Skeletal muscle satellite cell (primary cell): ENCODE data around the gene PTGES3.

Experiments used
- H3K27me3 ChIP-seq: 2 replicates; pipeline ENCODE4 v1.7.0; 2013; ENCODE audit warnings: low read length; ENCODE audit not compliant: control insufficient read depth, insufficient read depth
- H3K36me3 ChIP-seq: 2 replicates; pipeline ENCODE4 v1.7.0; 2013; ENCODE audit warnings: mild to moderate bottlenecking, control low read depth, low read length; ENCODE audit not compliant: insufficient read depth
- H3K4me1 ChIP-seq: 2 replicates; pipeline ENCODE4 v1.7.0; 2013; ENCODE audit warnings: low read length; ENCODE audit not compliant: control insufficient read depth, insufficient read depth
- H3K4me2 ChIP-seq: 2 replicates; pipeline ENCODE4 v1.7.0; 2013; ENCODE audit warnings: mild to moderate bottlenecking, low read length
- H3K4me3 ChIP-seq: 2 replicates; pipeline ENCODE4 v1.7.0; 2013; ENCODE audit warnings: low read length
- H3K9ac ChIP-seq: 2 replicates; pipeline ENCODE4 v1.7.0; 2013; ENCODE audit warnings: mild to moderate bottlenecking, low read depth, low read length, moderate library complexity
- H3K9me3 ChIP-seq: replicated peaks from 2 replicates; pipeline ENCODE4 v1.7.0; 2013; ENCODE audit warnings: mild to moderate bottlenecking, control low read depth, low read length

The PTGES3 gene

GRCh38 chr12:56721216-56721615 is 33.1 kb upstream of the PTGES3 start:
- peaks cover 30% of the 10 kb centered on the region for H3K4me1 ChIP-seq
- H3K9ac ChIP-seq: no peak overlapping the region
- H3K27me3 ChIP-seq: no peaks in the 10 kb centered on the region
- peaks cover 56% of the 10 kb centered on the region for H3K36me3 ChIP-seq
- H3K4me3 ChIP-seq: peak overlapping the region; percentile 86
- H3K4me2 ChIP-seq: peak overlapping the region; percentile 77
- H3K9me3 ChIP-seq: no peaks in the 10 kb centered on the region

DNA sequence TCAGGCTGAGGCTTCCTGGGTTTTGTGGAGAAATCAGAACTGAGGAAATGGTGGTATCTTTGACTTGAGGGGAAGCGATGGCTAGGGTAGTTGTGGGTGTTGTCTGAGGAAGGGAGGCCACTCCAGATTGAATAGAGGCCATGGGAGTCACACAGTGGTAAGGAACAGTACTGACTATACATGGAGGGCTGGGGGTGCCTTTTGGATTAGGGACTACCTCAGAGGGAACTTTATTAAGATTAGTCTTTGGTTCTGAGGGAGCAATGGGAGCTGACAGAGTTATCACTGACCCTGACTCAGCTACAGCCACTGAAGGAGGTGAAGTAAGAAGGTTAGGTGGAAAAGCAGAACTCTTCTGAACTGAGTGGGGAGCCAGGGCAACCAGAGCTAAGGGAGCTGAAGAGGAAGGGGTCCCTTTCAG is 32.7 kb upstream of the PTGES3 start:
- H3K4me1 ChIP-seq: peaks cover 27% of the 10 kb centered on the region
- H3K36me3 ChIP-seq: peaks cover 61% of the 10 kb centered on the region
- H3K9ac ChIP-seq: no peak overlapping the region

DNA sequence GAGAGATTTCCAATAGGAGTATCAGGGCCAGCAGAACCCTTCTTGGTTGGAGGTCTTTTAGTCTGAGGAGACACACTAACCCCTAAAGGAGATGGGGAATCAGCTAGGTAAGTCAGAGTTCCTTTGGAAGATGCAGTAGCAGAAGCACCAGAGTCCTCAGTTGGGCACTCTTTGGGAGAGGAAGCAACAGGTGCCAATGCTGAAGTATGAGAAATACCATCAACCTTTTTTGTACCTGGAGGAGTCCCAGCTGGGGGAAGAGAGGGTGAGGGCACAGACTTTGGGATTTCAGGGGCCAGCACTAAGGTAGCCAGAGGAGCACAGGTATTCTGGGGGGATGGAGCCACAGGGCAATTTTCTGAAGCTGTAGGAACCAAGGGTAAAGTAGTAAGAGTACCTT is 31.0 kb upstream of the PTGES3 start:
- peaks cover 74% of the 10 kb centered on the region for H3K36me3 ChIP-seq
- no peak overlapping the region for H3K4me2 ChIP-seq
- H3K9me3 ChIP-seq: no peaks in the 10 kb centered on the region
- H3K4me1 ChIP-seq: peaks cover 26% of the 10 kb centered on the region
- no peak overlapping the region for H3K4me3 ChIP-seq
- no peaks in the 10 kb centered on the region for H3K27me3 ChIP-seq
- no peak overlapping the region for H3K9ac ChIP-seq

More for the DNA sequence above, 32.7 kb upstream of the PTGES3 start:
- Histone ChIP-seq H3K9me3 (no peaks in the 10 kb centered on the region), H3K4me3 (no peak overlapping the region), H3K27me3 (no peaks in the 10 kb centered on the region), H3K4me2 (peak overlapping the region; percentile 77)

DNA sequence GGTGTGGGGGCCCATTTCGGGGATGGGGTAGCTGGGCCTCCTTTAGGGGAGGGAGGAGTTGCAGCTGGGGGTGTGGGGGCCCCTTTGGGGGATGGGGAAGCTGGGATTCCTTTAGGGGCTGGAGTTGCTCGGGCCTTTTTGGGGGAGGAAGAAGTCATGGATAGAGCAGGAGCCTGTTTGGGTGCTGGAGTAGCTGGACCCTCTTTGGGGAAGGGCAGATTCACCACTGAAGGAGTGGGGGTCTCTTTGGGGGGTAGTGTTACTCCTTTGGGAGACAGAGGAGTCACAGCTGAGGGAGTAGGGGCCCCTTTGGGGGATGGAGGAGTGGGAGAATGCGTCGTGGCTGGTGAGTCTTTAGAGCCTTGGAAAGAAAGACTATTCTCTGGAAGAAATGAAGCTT is 30.6 kb upstream of the PTGES3 start:
- H3K9ac ChIP-seq: no peak overlapping the region
- no peak overlapping the region for H3K4me3 ChIP-seq
- no peak overlapping the region for H3K4me2 ChIP-seq
- peaks cover 26% of the 10 kb centered on the region for H3K4me1 ChIP-seq
- H3K27me3 ChIP-seq: no peaks in the 10 kb centered on the region
- H3K9me3 ChIP-seq: no peaks in the 10 kb centered on the region
- H3K36me3 ChIP-seq: peaks cover 78% of the 10 kb centered on the region

DNA sequence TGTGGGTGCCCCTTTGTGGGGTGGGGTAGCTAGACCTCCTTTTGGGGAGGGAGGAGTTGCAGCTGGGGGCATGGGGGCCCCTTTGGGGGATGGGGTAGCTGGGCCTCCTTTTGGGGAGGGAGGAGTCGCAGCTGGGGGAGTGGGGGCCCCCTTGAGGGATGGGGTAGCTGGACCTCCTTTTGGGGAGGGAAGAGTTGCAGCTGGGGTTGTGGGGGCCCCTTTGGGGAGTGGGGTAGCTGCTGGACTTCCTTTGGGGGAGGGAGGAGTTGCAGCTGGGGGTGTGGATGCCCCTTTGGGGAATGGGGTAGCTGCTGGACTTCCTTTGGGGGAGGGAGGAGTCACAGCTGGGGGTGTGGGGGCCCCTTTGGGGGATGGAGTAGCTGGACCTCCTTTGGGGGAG is 30.1 kb upstream of the PTGES3 start:
- Histone ChIP-seq H3K9me3 (no peaks in the 10 kb centered on the region), H3K4me1 (peaks cover 23% of the 10 kb centered on the region), H3K4me3 (no peak overlapping the region), H3K9ac (no peak overlapping the region), H3K4me2 (no peak overlapping the region), H3K27me3 (no peaks in the 10 kb centered on the region), H3K36me3 (peaks cover 83% of the 10 kb centered on the region)

GRCh38 chr12:56716933-56717880 is 29.1 kb upstream of the PTGES3 start:
- H3K9ac ChIP-seq: no peak overlapping the region
- H3K4me2 ChIP-seq: no peak overlapping the region
- no peak overlapping the region for H3K4me3 ChIP-seq
- no peaks in the 10 kb centered on the region for H3K27me3 ChIP-seq
- H3K4me1 ChIP-seq: peaks cover 13% of the 10 kb centered on the region
- H3K36me3 ChIP-seq: peaks cover 83% of the 10 kb centered on the region
- no peaks in the 10 kb centered on the region for H3K9me3 ChIP-seq

DNA sequence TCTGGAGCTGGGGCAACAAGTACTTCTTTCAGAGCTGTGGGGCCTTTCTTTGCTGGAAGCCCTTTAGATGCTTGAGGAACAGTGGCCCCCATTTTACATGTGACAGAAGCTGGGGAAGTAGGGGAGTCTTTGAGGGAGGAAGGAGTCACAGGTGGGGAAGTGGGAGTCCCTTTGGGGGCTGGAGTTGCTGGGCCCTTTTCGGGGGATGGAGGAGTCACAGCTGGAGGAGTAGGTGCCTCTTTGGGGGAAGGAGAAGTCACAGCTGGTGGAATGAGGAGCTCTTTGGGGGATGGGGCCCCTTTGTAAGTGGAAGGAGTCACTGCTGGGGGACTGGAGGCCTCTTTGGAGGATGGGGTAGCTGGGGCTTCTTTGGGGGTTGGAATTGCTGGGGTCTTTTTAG is 28.4 kb upstream of the PTGES3 start:
- Histone ChIP-seq H3K4me3 (no peak overlapping the region), H3K4me2 (peak overlapping the region; percentile 28), H3K4me1 (peaks cover 6% of the 10 kb centered on the region), H3K27me3 (no peaks in the 10 kb centered on the region), H3K9ac (no peak overlapping the region), H3K9me3 (no peaks in the 10 kb centered on the region), H3K36me3 (peaks cover 80% of the 10 kb centered on the region)

DNA sequence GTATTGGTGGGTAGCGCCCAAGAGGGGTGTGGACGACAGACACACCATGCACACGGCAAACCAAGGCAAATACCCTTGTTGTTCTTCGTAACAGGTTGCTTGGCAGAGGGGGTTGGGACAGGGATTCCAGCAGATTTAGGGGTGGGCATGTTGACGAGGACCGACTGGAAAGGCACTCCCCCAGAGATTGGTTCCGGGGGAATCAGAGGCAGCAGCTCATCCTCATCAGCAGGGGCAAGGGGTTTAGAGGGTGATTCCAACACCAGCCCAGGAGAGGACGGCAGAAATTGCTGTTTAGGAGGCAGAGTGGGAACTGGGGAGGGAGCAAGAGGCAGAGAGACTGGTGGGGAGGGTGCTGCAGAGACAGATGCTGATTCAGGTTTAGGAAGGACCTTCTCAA is 27.7 kb upstream of the PTGES3 start:
- H3K4me1 ChIP-seq: no peaks in the 10 kb centered on the region
- peaks cover 80% of the 10 kb centered on the region for H3K36me3 ChIP-seq
- H3K9ac ChIP-seq: no peak overlapping the region

GRCh38 chr12:56714431-56714929 is 26.4 kb upstream of the PTGES3 start:
- no peak overlapping the region for H3K4me3 ChIP-seq
- H3K4me1 ChIP-seq: no peaks in the 10 kb centered on the region
- H3K4me2 ChIP-seq: no peak overlapping the region
- H3K9me3 ChIP-seq: no peaks in the 10 kb centered on the region
- H3K9ac ChIP-seq: no peak overlapping the region
- H3K27me3 ChIP-seq: no peaks in the 10 kb centered on the region
- peaks cover 68% of the 10 kb centered on the region for H3K36me3 ChIP-seq

More for the DNA sequence above, 27.7 kb upstream of the PTGES3 start:
- H3K4me3 ChIP-seq: no peak overlapping the region
- no peaks in the 10 kb centered on the region for H3K27me3 ChIP-seq
- H3K9me3 ChIP-seq: no peaks in the 10 kb centered on the region
- peak overlapping the region; percentile 28 for H3K4me2 ChIP-seq

DNA sequence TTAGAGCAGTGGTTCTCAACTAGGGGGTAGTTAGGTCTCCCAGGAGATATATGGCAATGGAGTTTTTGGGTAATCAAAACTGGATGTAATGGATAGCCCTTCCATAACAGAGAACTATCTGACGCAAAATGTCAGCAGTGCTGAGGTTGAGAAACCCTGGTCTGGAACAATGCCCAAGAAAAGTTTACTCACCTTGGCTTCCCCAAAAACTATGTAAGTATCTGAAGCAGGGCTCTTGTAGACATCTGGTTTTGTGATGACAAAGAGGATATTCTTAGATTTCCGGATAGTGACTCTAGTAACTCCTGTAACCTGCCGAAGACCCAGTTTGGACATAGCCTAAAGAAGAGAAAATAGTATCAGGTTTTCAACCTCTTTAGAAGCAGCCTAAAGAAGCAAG is 25.3 kb upstream of the PTGES3 start:
- H3K9me3 ChIP-seq: no peaks in the 10 kb centered on the region
- H3K36me3 ChIP-seq: peaks cover 62% of the 10 kb centered on the region
- no peaks in the 10 kb centered on the region for H3K27me3 ChIP-seq
- no peak overlapping the region for H3K9ac ChIP-seq
- no peak overlapping the region for H3K4me3 ChIP-seq
- no peak overlapping the region for H3K4me2 ChIP-seq
- no peaks in the 10 kb centered on the region for H3K4me1 ChIP-seq

GRCh38 chr12:56709759-56710376 is 21.8 kb upstream of the PTGES3 start:
- Histone ChIP-seq H3K9ac (no peak overlapping the region), H3K4me2 (no peak overlapping the region), H3K36me3 (peaks cover 39% of the 10 kb centered on the region), H3K27me3 (no peaks in the 10 kb centered on the region), H3K4me3 (no peak overlapping the region), H3K9me3 (no peaks in the 10 kb centered on the region), H3K4me1 (no peaks in the 10 kb centered on the region)
